ENCODE data around the gene PSENEN. TPM values are rescaled to one million over a fixed set of nuclear protein-coding genes. Genes with fewer than 3 reads are reported as not detected.

Gene PSENEN
- total and polyA plus RNA-seq, 2 experiments from 2014 or later = 39.1 to 106 TPM

DNA sequence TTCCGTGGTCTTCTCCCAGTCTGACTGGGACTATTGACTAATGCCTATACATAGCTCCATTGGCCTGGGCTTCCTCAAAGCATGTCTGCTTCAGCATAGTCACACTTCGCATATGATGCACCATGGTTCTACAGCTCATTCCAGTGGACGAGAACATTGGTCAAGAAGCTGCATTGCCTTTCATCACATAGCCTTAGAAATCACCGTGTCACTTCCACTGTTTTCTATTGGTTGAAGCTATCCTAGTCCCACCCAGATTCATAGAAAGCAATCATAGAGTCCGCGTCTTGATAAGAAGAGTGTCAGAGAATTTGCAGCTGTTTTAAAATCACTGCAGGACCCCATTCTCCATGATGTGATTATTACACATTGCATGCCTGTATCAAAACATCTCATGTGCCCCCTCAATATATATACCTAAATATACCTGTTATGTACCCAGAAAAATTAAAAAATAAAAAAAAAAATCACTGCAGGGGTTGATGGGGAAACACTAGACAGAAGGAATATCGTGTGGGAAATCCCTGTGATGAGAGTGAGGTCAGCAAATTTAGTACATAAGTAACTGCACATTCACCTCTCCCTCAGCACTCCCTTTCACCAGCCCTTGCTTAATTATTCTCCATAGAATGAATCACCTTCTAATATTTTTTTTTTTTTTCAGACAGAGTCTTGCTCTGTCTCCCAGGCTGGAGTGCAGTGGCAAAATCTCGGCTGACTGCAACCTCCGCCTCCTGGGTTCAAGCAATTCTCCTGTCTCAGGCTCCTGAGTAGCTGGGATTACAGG, 27.8 kb downstream of the PSENEN start:
- Histone ChIP-seq H4K20me1 (ENCODE audit: insufficient read depth, poor library complexity, severe bottlenecking) (no peaks in the 10 kb centered on the region), H3K4me3 (no peak overlapping the region), H3K27ac (no peak overlapping the region), H3K9me2 (replicated peaks; ENCODE audit: insufficient read depth) (no peaks in the 10 kb centered on the region), H3K79me2 (peaks cover 4% of the 10 kb centered on the region), H3K4me2 (no peak overlapping the region), H3K27me3 (no peaks in the 10 kb centered on the region), H3K4me1 (ENCODE audit: insufficient read depth) (peaks cover 10% of the 10 kb centered on the region), H3K9me3 (ENCODE audit: low read depth) (no peaks in the 10 kb centered on the region), H2AFZ (no peak overlapping the region), H3K36me3 (replicated peaks; ENCODE audit: insufficient read depth, low read depth) (no peaks in the 10 kb centered on the region)
- 69% methylated on average over 9 of the region's 9 CpGs for WGBS (ENCODE audit: low lambda C conversion rate, missing lambda C conversion rate)
- DNase-seq (ENCODE audit: low spot score) = no peak
- TF ChIP-seq, protein P1, sequence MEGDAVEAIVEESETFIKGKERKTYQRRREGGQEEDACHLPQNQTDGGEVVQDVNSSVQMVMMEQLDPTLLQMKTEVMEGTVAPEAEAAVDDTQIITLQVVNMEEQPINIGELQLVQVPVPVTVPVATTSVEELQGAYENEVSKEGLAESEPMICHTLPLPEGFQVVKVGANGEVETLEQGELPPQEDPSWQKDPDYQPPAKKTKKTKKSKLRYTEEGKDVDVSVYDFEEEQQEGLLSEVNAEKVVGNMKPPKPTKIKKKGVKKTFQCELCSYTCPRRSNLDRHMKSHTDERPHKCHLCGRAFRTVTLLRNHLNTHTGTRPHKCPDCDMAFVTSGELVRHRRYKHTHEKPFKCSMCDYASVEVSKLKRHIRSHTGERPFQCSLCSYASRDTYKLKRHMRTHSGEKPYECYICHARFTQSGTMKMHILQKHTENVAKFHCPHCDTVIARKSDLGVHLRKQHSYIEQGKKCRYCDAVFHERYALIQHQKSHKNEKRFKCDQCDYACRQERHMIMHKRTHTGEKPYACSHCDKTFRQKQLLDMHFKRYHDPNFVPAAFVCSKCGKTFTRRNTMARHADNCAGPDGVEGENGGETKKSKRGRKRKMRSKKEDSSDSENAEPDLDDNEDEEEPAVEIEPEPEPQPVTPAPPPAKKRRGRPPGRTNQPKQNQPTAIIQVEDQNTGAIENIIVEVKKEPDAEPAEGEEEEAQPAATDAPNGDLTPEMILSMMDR (IDR thresholded peaks at IDR 0.05; ENCODE audit: poor library complexity) = no peak
- no peak for TF ChIP-seq EZH2 (IDR thresholded peaks at IDR 0.05; ENCODE audit: borderline replicate concordance)
- TF ChIP-seq EZH2phosphoT487 (IDR thresholded peaks at IDR 0.05; ENCODE audit: low read depth, severe bottlenecking, unreplicated experiment) = no peak

DNA sequence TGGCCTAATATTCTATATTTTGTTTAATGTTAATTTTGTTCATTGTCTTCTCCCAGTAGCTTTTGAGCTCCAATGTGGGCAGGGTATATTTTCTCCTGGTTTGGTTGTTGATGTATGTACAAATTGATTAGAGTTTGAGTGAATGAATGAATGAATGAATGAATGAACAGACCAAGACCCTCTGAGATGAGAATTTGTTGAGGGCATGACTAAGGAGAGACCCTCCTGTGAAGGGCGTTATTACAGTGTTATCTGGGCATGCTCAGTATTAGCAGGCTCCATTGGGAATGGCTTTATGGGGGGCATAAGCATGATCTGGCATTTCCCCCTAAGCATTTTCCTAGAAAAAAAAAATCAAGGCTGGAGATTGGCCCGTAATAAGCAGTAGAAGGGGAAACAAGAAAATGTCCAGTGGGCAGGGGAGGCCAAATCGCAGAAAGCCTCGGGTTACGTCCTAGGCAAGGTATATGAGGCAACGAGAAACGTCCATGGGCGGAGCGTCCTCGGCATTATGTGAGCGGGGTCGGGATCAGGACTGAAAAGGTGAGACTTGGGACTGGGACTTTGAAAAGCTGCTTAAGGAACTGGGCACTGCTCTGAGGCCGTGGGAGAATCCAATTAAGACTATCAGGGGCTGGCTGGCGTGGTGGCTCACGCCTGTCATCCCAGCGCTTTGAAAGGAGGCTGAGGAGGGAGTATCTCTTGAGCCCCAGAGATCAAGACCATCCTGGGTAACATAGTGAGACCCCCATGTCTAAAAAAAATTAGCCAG, 29.0 kb downstream of the PSENEN start:
- H3K4me3 ChIP-seq = no peak overlapping the region
- TF ChIP-seq, protein P1 (IDR thresholded peaks at IDR 0.05; ENCODE audit: poor library complexity) = no peak
- no peak for TF ChIP-seq EZH2 (IDR thresholded peaks at IDR 0.05; ENCODE audit: borderline replicate concordance)
- no peak for TF ChIP-seq EZH2phosphoT487 (IDR thresholded peaks at IDR 0.05; ENCODE audit: low read depth, severe bottlenecking, unreplicated experiment)
- 52% methylated on average over 16 of the region's 16 CpGs for WGBS (ENCODE audit: low lambda C conversion rate, missing lambda C conversion rate)

DNA sequence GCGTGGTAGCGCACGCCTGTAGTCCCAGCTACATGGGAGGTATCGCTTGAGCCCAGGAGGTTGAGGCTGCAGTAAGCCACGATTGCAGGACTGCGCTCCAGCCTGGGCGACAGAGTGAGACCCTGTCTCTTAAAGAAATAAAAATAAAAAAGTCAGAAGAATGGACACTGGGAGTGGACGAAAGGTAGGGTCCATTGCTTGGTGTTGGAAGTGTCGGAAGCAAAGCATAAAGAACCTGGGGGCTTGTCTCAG, 29.5 kb downstream of the PSENEN start:
- H3K4me1 ChIP-seq (ENCODE audit: insufficient read depth) = peaks cover 10% of the 10 kb centered on the region
- H2AFZ ChIP-seq = no peak overlapping the region
- H3K36me3 ChIP-seq (replicated peaks; ENCODE audit: insufficient read depth, low read depth) = no peaks in the 10 kb centered on the region
- no peaks in the 10 kb centered on the region for H3K9me2 ChIP-seq (replicated peaks; ENCODE audit: insufficient read depth)
- no peaks in the 10 kb centered on the region for H4K20me1 ChIP-seq (ENCODE audit: insufficient read depth, poor library complexity, severe bottlenecking)
- no peaks in the 10 kb centered on the region for H3K9me3 ChIP-seq (ENCODE audit: low read depth)
- TF ChIP-seq, protein P1 (IDR thresholded peaks at IDR 0.05; ENCODE audit: poor library complexity) = no peak
- TF ChIP-seq EZH2phosphoT487 (IDR thresholded peaks at IDR 0.05; ENCODE audit: low read depth, severe bottlenecking, unreplicated experiment) (no peak), EZH2 (IDR thresholded peaks at IDR 0.05; ENCODE audit: borderline replicate concordance) (no peak)
- 26% methylated on average over 9 of the region's 9 CpGs for WGBS (ENCODE audit: low lambda C conversion rate, missing lambda C conversion rate)
- DNase-seq (ENCODE audit: low spot score) = no peak
- no peak overlapping the region for H3K27ac ChIP-seq
- H3K4me2 ChIP-seq = peak overlapping the region; percentile 67
- no peak overlapping the region for H3K4me3 ChIP-seq
- H3K27me3 ChIP-seq = no peaks in the 10 kb centered on the region
- peaks cover 4% of the 10 kb centered on the region for H3K79me2 ChIP-seq

More for the DNA sequence above, 29.0 kb downstream of the PSENEN start:
- H3K9me2 ChIP-seq (replicated peaks; ENCODE audit: insufficient read depth) = no peaks in the 10 kb centered on the region
- peak overlapping the region; percentile 67 for H3K4me2 ChIP-seq
- peaks cover 4% of the 10 kb centered on the region for H3K79me2 ChIP-seq
- H3K27me3 ChIP-seq = no peaks in the 10 kb centered on the region
- no peak overlapping the region for H2AFZ ChIP-seq
- no peaks in the 10 kb centered on the region for H3K9me3 ChIP-seq (ENCODE audit: low read depth)
- no peak for DNase-seq (ENCODE audit: low spot score)
- H3K4me1 ChIP-seq (ENCODE audit: insufficient read depth) = peaks cover 10% of the 10 kb centered on the region
- no peak overlapping the region for H3K27ac ChIP-seq
- H4K20me1 ChIP-seq (ENCODE audit: insufficient read depth, poor library complexity, severe bottlenecking) = no peaks in the 10 kb centered on the region
- no peaks in the 10 kb centered on the region for H3K36me3 ChIP-seq (replicated peaks; ENCODE audit: insufficient read depth, low read depth)
